Right renal pelvis (tissue), 4 donors: ENCODE measurements around the gene HDAC2. TPM values are rescaled to one million over a fixed set of nuclear protein-coding genes. Genes with fewer than 3 reads are reported as not detected.
"Not testable (repeated sequence)": the region's sequence is repeated elsewhere in the genome, so short reads cannot be mapped to it uniquely, and the experiment has no call there.

ENCODE experiments used
- DNase-seq, 4 donors: peaks; one replicate each; pipeline ENCODE4 v3.0.0-alpha.2; 2013; ENCODE audit warnings: low read depth in 4 of 4, low spot score in 3 of 4, missing footprints in 1 of 4
- polyA plus RNA-seq, 4 donors: library from polyadenylated mRNA; unstranded; fragments of 120-200 nt; gene quantifications; one replicate each; pipeline ENCODE4 v1.2.1, GENCODE V29; 2013; ENCODE audit not compliant: insufficient read length in 4 of 4

The HDAC2 gene
- polyA plus RNA-seq, 4 donors, result 235 to 268 (median 264) TPM

DNA sequence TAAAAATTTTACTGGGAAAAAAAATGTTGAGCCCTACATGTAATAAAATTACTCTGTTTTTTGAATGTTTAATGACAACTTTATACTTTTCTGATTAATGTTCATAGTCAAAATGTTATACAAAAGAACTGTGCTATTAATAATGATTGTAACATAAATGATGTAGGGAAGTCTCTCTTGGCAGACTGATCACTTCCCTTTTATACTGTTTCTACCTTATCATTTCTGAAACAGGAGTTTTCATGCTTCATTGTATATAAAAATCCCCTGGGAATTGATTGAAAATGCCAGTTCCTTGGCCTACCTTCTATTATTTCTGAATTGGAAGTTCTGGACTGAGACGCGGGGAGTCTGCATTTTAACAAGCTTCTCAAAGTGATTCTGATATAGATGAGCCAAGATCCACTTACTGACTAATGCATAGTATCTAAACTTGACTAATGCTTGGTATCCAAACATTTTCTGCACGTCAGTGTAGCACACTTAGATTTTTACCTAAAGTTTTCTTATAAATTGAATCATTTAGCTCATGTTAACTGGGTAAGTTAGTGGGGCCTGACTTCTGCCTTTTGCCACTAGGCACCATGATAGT lies 7.2 kb upstream of the HDAC2 start:
- no peak for DNase-seq

DNA sequence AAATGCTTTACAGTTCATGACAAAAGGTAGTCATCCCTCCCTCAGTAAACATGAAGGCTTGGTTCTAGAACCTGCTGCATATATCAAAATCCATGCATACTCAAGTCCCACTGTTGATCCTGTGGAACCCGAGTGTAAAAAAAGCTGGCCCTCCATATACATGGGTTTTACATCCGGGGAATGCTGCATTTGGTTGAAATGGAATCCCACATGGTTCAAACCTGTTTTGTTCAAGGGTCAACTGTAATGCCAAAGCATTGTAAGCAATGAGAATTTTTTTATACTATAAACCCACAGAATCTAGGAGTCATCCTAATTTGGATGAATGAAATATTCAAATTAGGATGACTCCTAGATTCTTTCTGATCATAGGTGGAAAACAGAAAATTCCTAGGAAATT lies 5.9 kb upstream of the HDAC2 start:
- no peak for DNase-seq

DNA sequence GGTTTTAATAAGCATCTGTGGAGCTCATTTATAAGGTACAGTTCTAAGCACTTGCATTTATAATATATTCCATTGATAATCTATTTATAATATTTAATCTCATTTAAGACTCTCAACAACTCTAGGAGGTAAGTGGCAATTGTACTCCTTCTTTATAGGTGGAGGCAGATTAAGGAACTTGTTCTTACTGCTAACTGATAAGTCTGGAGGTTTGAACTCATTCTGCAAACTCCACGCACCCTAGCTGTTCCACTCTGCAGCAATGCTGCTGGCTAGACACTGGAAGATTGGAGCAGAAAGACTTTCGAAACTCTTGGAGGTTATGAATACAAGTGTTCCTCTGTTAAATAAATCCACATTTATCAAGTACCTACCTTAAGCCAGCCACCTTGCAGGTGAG lies 793 bp upstream of the HDAC2 start:
- DNase-seq, result no peak

DNA sequence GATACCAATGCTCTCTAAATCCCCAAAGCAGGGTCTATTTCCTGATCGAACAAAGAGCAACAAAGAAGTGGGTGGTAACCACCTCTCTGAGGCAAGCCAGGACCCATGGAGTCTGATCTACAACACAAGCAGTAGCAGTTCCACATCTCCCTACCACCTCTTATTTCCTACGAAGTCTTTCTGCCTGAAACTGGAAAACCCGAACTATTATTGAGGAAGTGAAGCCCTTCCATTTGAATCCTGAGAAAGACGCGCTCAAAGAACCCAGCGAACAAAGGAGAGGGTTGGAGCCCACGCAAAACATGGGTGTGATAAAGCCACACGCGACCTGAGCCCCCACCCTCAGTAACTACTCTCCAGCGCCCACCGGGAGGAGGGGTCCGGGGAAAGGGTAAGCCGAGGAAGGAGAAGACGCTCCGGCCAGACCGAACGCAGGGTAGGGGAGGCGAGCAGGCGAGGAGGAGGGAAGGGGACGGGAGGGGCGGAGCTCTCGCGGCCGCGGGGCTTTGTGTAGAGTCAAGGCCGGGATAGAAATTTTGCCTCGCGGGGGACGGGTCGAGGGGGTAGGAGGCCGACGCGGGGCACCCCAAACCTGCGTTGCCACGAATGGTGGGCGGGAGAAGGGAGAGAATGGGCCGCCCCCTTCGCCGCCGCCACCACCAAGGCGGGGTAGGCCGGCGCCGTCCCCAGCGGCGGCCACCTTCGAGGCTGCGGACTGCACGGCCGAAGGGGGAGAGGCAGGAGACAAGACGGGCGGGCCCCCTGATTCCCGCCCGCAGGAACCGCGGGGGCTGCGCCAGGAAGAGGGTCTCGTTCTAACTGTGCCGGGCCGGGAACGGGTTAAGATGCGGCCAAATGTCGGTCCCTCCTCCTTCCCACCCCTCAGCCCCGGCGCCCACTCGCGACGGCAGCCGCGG lies 802 bp downstream of the HDAC2 start:
- peak; percentile 49 to 65 (median 56) for DNase-seq

DNA sequence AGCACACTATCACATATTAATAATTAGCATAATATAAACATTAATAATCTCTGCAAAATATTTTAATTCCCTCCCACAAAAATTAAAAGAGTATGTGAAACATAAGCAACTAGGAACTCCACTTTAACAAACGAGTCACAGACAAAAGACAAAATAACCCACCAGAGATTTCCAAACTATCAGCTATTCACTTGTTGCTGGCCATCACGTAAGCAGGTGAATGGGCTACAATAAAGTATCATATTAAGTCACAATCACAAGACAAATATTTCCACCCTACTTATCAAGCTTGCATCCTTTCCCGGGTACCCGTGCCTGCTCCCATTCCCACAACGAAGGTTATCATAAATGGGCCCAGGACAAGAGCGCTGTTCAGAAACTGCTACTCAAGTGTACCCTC lies 2.5 kb downstream of the HDAC2 start:
- DNase-seq, result no peak

DNA sequence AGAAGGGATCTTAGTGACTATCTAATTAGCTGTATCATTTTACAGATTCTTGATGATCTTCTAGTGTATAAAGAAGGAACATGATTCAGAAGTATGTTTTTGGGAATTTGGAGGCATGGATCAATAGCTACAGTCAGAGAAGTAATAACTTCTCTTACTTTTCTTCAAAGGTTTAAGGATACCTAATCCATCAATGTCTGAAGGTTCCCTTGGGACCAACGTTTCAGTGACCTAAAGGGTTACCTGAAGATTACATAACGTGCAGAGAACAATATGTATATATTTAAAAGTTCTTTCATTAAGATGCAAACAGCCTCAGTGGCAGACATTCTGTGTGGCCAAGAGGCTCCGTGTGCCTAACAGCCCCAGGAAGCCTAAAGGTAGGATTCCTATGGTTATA lies 3.2 kb downstream of the HDAC2 start:
- DNase-seq, result no peak

DNA sequence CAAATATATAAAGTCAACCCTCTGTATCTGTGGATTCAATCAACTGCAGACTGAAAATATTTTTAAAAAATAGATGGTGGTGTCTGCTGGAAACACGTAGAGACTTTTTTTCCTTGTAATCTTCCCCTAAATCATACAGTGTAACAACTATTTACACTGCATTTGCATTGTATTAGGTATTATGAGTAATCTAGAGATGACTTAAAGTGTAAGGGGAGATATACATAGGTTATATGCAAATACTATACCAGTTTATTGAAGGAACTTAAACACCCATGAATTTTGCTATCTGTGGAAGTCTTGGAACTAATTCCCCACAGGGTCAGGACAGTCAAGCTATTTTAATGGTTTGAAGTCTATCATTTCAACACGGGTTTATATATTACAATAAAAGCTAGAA lies 10.2 kb downstream of the HDAC2 start:
- no peak for DNase-seq

DNA sequence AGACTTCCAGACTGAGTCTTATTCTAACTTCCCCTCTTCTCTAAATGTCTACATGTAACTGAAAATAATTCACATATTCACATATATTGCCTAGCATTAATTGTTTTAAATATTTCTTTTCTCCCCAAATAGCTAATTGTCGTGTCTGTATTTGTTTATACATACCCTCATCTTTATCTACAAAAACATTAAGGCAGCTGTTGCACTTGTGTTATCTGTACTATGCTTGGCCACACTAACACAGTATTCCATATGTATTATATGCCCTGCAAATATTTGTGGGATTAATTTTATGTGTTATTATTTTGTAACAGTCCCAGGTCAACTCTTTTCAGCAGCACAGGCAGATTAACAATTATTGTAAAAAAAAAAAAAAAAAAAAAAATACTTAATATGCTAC lies 11.7 kb downstream of the HDAC2 start:
- no peak for DNase-seq

DNA sequence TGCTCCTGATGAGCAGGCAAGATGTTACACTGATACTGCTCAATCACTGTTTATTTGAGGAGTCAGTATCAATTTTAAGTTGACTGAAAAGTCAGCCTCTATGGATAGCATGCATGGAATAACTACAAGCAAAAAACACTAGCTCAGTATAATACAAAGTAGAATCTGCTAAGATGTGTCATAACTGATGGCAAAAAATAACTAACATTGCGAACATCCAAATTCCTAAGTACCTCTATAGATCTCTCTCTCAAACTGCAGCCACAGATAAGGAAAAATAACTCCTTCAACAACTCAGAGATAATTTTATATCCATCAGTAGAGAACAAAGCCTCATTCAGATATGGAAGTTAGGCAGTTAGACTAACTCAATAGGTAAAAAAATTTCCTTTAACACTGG lies 16.3 kb downstream of the HDAC2 start:
- DNase-seq, result no peak

DNA sequence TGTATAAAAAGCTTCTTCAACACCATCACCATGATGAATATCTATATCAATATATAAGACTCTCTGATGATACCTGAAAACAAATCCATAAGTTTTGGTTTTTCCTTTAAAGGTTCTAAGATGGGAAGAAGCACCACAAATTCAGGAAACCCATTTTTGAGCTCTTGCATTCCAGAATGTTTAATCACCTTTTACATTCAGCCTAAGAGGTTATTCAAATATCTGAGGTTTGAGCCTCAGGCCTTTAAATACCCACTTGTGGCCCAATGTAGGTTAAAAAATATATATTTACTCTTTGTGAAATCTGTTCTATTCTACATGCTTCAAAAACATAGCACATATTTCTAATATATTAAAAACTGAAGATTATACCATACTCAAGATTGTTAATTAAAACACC lies 17.6 kb downstream of the HDAC2 start:
- DNase-seq, result no peak

DNA sequence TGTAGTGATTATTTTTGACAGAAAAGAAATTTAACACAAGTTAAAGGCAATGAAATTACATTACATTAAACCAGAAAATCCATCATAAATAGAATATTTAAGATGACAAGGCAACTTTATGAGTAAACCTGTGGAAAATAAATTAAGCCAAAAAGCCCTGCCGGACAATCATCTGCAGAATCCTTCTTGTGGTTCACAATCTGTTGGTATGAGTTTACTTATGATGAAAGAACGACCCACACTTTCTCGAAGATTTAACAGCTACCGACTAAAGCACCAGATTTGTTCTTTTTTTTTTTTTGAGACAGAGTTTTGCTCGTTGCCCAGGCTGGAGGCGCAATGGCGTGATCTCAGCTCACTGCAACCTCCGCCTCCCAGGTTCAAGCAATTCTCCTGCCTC lies 21.4 kb downstream of the HDAC2 start:
- no peak for DNase-seq

DNA sequence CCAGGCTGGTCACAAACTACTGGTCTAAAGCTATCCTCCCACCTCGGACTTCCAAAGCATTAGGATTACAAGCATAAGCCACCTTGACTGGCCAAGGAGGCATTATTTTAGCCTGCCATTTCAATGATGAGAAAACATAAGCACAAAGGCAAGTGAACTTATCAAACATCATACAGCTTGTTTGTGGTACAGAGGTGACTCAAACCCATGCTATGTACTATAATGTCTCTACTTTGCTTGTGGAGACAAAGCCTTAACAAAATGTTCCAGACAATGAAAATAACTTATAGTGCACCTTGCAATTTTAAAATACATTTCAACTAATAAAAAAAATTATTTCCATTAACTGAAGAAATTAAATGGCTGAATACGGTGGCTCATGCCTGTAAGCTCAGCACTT lies 26.2 kb downstream of the HDAC2 start:
- DNase-seq, result no peak

DNA sequence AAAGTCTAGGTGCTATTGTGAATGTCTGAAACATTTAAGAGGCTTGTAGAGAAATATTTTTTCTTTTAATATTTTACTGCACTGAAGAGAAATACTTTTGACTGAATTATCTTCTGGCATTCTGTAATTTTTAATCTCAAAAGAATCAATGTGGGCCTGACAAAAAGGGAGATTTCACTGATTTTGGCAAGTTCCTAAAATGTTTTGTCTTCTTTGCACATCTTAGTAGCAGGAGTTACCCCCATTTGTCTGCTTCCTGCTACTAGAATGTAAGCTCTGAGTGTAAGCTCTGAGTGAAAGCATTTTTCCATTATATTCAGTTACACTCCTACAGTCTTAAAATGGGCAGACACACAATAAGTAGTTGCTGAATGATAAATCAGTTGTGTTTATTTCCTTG lies 31.1 kb downstream of the HDAC2 start:
- no peak for DNase-seq

DNA sequence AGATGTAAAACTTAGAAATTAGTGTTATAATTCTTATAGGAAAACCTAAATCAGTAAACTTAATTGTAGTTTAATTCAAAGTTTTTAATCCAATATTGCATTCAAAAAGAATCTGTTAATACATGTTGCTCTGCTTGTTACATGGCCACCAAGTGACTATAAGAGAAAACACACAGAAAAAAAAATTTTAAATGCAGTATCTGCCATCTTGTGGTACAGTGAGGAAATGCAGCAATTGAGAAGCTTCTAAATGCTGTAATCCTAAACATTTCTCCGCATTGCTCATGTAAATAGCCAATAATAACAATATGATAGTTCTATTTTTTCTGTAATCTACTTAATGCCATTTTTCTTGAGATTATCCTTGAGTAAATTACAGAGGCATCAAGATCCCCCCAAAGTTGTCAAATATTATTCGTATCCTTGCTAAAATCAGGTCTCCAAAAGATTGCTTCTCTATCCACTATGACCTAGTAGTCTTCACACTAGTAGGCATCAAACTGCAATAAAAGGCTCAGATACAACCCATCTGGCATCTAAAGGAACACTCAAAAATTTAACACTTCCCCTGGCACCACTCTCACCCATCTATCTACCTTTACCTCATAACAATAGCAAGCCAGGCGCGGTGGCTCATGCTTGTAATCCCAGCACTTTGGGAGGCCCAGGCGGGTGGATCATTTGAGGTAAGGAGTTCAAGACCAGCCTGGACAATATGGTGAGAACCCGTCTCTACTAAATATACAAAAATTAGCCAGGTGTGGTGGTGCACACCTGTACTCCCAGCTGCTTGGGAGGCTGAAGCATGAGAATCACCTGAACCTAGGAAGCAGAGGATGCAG lies 34.6 kb downstream of the HDAC2 start:
- peak; percentile 45 to 65 (median 62) for DNase-seq

DNA sequence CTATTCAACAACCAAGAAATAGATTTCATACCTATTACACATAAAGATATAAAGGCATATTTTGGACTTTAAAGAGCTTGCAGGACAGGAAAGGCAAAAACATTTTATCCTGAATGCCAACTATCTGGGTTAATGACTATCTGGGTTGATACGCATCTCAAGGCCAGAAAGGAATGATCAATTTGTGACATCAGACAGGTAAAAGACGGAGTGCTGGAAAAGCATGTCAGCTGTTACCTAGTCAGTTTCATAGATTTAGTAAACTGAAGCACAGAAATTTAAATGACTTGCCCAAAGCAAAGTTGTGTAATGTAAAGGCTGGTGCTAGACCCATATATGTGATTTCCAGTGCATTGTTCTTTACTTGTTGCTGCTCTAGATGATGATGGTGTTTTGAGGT lies 36.8 kb downstream of the HDAC2 start:
- no peak for DNase-seq

DNA sequence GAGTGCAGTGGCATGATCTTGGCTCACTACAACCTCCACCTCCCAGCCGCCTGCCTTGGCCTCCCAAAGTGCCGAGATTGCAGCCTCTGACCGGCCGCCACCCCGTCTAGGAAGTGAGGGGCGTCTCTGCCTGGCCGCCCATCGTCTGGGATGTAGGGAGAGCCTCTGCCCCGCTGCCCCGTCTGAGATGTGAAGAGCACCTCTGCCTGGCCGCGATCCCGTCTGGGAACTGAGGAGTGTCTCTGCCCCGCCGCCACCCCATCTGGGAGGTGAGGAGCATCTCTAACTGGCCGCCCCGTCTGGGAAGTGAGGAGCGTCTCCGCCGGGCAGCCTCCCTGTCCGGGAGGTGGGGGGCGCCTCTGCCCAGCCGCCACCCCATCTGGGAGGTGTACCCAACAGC lies 39.0 kb downstream of the HDAC2 start:
- not testable (repeated sequence) for DNase-seq

DNA sequence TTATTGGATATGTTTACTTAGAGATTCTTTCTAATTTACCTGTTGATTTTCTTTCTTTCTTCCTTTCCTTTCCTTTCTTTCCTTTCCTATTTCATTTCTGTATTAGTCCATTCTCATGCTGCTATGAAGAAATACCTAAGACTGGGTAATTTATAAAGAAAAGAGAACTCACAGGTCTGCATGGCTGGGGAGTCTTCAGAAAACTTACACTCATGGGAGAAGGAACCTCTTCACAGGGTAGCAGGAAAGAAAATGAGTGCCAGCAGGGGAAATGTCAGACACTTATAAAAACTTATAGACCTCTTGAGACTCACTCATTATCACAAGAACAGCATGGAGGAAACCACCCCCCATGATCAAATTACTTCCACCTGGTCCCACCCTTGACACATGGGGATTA lies 40.8 kb downstream of the HDAC2 start:
- DNase-seq, result no peak

DNA sequence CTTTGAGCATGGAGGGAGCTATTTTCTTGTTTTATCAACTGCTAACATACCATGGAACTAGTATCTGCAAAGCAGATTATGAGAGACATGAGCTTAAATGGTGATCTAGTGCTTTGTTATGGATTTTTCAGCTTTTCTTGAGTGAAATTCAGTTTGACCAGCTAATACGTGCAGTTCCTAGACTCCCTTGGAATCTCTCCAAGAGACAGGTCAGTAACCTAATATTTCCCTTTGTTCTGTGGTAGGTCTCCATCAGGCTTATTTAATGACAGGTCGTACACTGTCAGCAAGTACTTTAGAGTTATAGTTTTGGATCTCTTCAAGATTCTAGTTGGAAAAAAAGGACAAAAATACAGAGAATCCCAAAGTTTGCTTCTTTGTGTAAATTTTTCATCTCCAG lies 43.9 kb downstream of the HDAC2 start:
- DNase-seq, result no peak

DNA sequence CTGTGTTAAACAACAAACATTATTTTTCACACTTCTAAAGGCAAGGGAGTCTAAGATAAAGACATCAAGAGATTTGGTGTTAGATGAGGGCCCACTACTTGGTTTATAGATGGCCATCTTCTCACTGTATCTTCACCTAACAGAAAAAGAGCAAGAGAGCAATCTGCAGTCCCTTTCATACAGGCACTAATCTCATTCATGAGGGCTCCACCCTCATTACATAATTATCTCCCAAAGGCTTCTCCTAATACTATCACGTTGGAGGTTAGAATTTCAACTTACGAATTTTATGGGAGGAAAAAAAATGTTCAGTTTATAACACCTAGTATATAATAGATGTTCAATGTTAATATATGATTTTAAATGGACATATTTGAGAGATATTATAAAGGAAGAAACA lies 45.6 kb downstream of the HDAC2 start:
- DNase-seq, result no peak

DNA sequence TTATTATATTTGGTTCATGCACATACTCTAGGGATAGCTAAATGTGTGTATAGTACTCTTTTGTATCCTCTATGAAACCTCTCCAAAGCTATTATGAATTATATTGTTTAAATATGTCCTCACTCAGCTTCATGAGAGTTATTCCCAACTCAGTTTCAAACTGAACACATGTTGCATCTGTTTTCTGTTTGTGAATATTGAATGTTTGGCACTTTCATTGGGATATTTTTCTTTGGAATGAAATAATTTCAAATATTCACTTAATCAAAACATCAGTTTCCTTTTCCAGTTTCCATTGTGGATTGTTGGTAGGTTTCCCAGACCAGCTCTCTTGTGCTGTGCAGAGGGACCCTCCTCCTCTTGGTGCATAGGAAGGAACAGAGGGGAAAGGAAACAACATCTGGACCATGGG lies 46.6 kb downstream of the HDAC2 start:
- no peak for DNase-seq

DNA sequence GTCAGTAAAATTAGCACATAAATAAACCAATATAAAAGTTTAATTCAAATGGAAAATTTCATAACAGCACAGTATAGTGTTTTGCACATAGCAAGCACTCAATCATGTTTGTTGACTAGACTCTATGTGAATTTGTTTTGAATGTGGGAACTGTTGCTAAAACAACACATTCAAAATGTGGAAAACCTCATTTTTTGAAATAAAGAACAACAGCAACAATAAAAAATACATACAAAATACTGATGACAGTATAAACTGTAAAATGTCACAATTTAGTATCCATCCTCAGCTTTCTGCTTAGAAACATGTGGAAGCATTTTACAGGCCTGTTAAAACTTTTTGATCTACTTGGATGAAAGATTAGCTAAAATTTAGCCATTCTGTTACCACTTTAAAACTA lies 47.4 kb downstream of the HDAC2 start:
- no peak for DNase-seq
